ENCODE data around the gene PNLIP.
A peak's percentile ranks its signal among the peaks of the same experiment; 100 is the strongest.

Gene PNLIP

DNA sequence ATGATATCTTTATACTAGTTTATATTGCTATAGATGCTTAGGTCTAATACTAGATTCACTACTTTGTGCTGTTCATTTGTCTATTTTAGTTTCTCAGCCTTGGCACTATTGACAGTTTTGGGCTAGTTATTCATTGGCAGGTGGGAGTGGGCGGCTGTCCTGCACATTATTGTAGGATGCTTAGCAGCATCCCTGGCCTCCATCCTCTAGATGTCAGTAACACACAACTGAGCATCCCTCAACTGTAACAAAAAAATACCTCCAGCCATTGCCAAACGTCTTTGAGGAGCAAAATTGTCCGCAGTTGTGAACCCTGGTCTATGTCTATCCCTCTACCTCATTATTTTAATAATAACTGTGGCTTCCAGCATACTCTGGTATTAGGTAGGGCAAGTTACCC lies 34.4 kb upstream of the PNLIP start:
- Histone ChIP-seq H3F3A (ENCODE audit: low read depth) (no peaks in the 10 kb centered on the region), H3K9me3 (ENCODE audit: insufficient read depth, low read depth, low read length) (no peaks in the 10 kb centered on the region), H3K27me3 (ENCODE audit: insufficient read depth, low read length, poor library complexity, severe bottlenecking) (no peaks in the 10 kb centered on the region), H3K4me3 (ENCODE audit: low read length, poor library complexity, severe bottlenecking) (no peak overlapping the region), H3K9me2 (replicated peaks; ENCODE audit: low read depth, low read length) (no peaks in the 10 kb centered on the region), H3K36me3 (ENCODE audit: insufficient read depth, low read length) (no peaks in the 10 kb centered on the region), H3K9ac (ENCODE audit: low read depth, low read length, poor library complexity, severe bottlenecking) (no peak overlapping the region), H4K20me1 (ENCODE audit: insufficient read depth, low read length, poor library complexity, severe bottlenecking) (no peaks in the 10 kb centered on the region), H3K79me2 (ENCODE audit: insufficient read depth, low read length) (no peaks in the 10 kb centered on the region), H2AFZ (ENCODE audit: low read length) (no peak overlapping the region), H3K4me1 (ENCODE audit: insufficient read depth, low read length, poor library complexity, severe bottlenecking) (no peaks in the 10 kb centered on the region), H3K4me2 (ENCODE audit: low read depth, low read length, poor library complexity, severe bottlenecking) (no peak overlapping the region)
- no peak for TF ChIP-seq EZH2phosphoT487 (IDR thresholded peaks at IDR 0.05; ENCODE audit: borderline replicate concordance)
- TF ChIP-seq, protein P1, sequence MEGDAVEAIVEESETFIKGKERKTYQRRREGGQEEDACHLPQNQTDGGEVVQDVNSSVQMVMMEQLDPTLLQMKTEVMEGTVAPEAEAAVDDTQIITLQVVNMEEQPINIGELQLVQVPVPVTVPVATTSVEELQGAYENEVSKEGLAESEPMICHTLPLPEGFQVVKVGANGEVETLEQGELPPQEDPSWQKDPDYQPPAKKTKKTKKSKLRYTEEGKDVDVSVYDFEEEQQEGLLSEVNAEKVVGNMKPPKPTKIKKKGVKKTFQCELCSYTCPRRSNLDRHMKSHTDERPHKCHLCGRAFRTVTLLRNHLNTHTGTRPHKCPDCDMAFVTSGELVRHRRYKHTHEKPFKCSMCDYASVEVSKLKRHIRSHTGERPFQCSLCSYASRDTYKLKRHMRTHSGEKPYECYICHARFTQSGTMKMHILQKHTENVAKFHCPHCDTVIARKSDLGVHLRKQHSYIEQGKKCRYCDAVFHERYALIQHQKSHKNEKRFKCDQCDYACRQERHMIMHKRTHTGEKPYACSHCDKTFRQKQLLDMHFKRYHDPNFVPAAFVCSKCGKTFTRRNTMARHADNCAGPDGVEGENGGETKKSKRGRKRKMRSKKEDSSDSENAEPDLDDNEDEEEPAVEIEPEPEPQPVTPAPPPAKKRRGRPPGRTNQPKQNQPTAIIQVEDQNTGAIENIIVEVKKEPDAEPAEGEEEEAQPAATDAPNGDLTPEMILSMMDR (conservative IDR thresholded peaks at IDR 0.05; ENCODE audit: low read length): peak; percentile 26

DNA sequence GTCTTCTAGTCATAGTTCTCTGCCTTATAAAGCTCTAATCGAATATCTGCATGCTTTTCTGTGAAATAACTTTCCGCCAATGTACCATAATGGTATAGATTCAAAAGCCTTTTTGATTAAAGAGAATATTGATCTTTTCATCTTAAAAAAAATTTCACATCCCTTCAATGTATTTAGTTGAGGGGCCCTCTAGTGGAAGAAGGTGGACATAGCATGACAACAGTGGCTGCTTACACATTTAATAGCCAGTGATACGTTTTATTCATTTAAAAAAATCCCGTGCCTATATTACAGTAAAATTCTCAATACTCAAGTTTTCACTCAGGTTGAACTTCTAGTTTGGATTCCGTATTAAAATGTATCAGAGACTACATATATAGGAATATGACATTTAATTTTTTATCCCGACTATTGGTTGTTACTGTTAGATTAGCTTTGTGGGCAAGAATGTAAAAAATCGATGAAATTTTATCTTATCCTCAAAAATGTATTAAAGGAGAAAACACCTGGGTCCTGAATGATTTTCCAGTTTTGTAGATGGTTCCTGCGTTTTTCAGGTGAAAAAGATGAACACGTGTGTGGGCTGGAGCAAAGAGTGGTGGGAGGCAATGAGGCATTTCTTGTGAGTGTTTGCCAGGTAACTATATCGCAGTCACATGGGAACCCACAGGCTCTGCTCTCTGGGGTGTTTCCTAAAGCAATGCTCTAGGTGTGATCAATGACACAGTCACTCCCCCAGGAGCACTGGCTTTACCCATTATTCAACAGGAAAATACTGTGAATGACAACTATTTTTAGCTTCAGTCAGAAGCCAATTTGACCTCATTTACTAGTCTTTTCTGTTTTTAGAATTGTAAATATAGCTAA lies 24.1 kb upstream of the PNLIP start:
- Histone ChIP-seq H3K79me2 (ENCODE audit: insufficient read depth, low read length) (no peaks in the 10 kb centered on the region), H2AFZ (ENCODE audit: low read length) (no peak overlapping the region; the same call in 1 of the 2 replicates), H3K9ac (ENCODE audit: low read depth, low read length, poor library complexity, severe bottlenecking) (no peak overlapping the region), H3K9me3 (ENCODE audit: insufficient read depth, low read depth, low read length) (no peaks in the 10 kb centered on the region), H3K4me2 (ENCODE audit: low read depth, low read length, poor library complexity, severe bottlenecking) (no peak overlapping the region), H4K20me1 (ENCODE audit: insufficient read depth, low read length, poor library complexity, severe bottlenecking) (no peaks in the 10 kb centered on the region), H3F3A (ENCODE audit: low read depth) (no peaks in the 10 kb centered on the region), H3K27me3 (ENCODE audit: insufficient read depth, low read length, poor library complexity, severe bottlenecking) (no peaks in the 10 kb centered on the region), H3K9me2 (replicated peaks; ENCODE audit: low read depth, low read length) (no peaks in the 10 kb centered on the region), H3K4me1 (ENCODE audit: insufficient read depth, low read length, poor library complexity, severe bottlenecking) (no peaks in the 10 kb centered on the region), H3K36me3 (ENCODE audit: insufficient read depth, low read length) (no peaks in the 10 kb centered on the region), H3K4me3 (ENCODE audit: low read length, poor library complexity, severe bottlenecking) (no peak overlapping the region)
- TF ChIP-seq, protein P1 (conservative IDR thresholded peaks at IDR 0.05; ENCODE audit: low read length): peak; percentile 94
- no peak for TF ChIP-seq EZH2phosphoT487 (IDR thresholded peaks at IDR 0.05; ENCODE audit: borderline replicate concordance)

DNA sequence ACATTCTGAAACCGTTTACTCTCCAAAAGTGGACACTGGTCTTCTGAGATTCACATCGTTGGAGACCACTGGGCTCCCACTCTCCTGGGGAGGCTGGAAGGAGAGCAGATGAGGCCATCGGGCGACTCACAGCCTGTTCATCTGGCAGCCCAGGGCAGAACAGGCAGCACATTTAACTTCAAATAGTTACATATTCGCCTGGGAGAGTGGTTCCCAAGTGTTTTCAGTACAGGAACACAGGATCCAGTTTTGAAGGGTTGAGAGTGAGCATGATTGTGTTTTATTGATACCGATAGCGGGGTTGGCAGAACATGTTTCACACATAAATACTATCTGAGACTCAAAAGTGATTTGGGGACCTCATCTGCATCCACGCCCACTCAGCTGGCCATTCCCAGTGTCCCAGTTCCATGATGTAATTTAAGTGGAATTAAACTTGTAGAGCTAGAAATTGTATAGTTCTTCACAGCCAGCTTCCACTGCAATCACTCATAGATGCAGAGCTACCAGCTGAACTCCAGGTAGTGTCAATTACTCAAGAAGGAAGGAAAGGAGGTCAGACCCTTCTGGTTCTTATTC lies 22.8 kb upstream of the PNLIP start:
- TF ChIP-seq EZH2phosphoT487 (IDR thresholded peaks at IDR 0.05; ENCODE audit: borderline replicate concordance): no peak
- TF ChIP-seq, protein P1 (conservative IDR thresholded peaks at IDR 0.05; ENCODE audit: low read length): no peak
- H3K27me3 ChIP-seq (ENCODE audit: insufficient read depth, low read length, poor library complexity, severe bottlenecking): no peaks in the 10 kb centered on the region
- H3K36me3 ChIP-seq (ENCODE audit: insufficient read depth, low read length): no peaks in the 10 kb centered on the region
- no peaks in the 10 kb centered on the region for H3K79me2 ChIP-seq (ENCODE audit: insufficient read depth, low read length)
- no peak overlapping the region for H3K4me2 ChIP-seq (ENCODE audit: low read depth, low read length, poor library complexity, severe bottlenecking)
- no peak overlapping the region for H2AFZ ChIP-seq (ENCODE audit: low read length)
- no peaks in the 10 kb centered on the region for H3K9me3 ChIP-seq (ENCODE audit: insufficient read depth, low read depth, low read length)
- H3K4me3 ChIP-seq (ENCODE audit: low read length, poor library complexity, severe bottlenecking): no peak overlapping the region
- no peaks in the 10 kb centered on the region for H3K9me2 ChIP-seq (replicated peaks; ENCODE audit: low read depth, low read length)
- H3F3A ChIP-seq (ENCODE audit: low read depth): no peaks in the 10 kb centered on the region
- H4K20me1 ChIP-seq (ENCODE audit: insufficient read depth, low read length, poor library complexity, severe bottlenecking): no peaks in the 10 kb centered on the region
- no peaks in the 10 kb centered on the region for H3K4me1 ChIP-seq (ENCODE audit: insufficient read depth, low read length, poor library complexity, severe bottlenecking)
- H3K9ac ChIP-seq (ENCODE audit: low read depth, low read length, poor library complexity, severe bottlenecking): no peak overlapping the region

Measured in Loucy (cell line).